CD4-positive, alpha-beta memory T cell (primary cell): ENCODE data around the gene FN3KRP. TPM values are rescaled to one million over a fixed set of nuclear protein-coding genes. Genes with fewer than 3 reads are reported as not detected.

Experiments
- CTCF ChIA-PET: fragments of 350-600 bp; sonication (Branson Sonifier 250); formaldehyde crosslinking; loops from one replicate; lab custom pipeline; 2021; ENCODE audit warnings: inconsistent platforms; ENCODE audit not compliant: partially characterized antibody; lab: Charles Lee
- POLR2A ChIA-PET: fragments of 350-600 bp; sonication (Branson Sonifier 250); formaldehyde crosslinking; loops from one replicate; lab custom pipeline; 2021; ENCODE audit not compliant: partially characterized antibody; lab: Charles Lee
- DNase-seq, 5 donors: peaks; one replicate each; pipeline versions ENCODE4 v3.0.0 to v3.0.0-alpha.2; 2020 to 2022; ENCODE audit warnings: mixed read lengths in 1 of 5
- H3K27ac ChIP-seq: one replicate; pipeline ENCODE4 v1.7.0; 2013; ENCODE audit warnings: low read depth, low read length
- H3K27me3 ChIP-seq: 2 replicates; pipeline ENCODE4 v1.7.0; 2013; ENCODE audit warnings: mild to moderate bottlenecking, low read length, moderate library complexity; ENCODE audit not compliant: insufficient read depth
- H3K36me3 ChIP-seq: 2 replicates; pipeline ENCODE4 v1.7.0; 2013; ENCODE audit warnings: mild to moderate bottlenecking, low read length, moderate library complexity; ENCODE audit not compliant: insufficient read depth
- H3K4me1 ChIP-seq: 2 replicates; pipeline ENCODE4 v1.7.0; 2013; ENCODE audit warnings: mild to moderate bottlenecking, low read length, moderate library complexity; ENCODE audit not compliant: insufficient read depth
- H3K4me3 ChIP-seq, 2 donors: one replicate each; pipeline ENCODE4 v1.7.0; 2013; ENCODE audit warnings: low read length in 2 of 2, mild to moderate bottlenecking in 1 of 2
- H3K9me3 ChIP-seq, 2 donors: one replicate each; pipeline ENCODE4 v1.7.0; 2013; ENCODE audit warnings: low read length in 2 of 2, control low read depth in 1 of 2; ENCODE audit not compliant: control insufficient read depth in 1 of 2
- H3K27ac Mint-ChIP-seq, 7 donors: one replicate each; pipeline ENCODE4 v1.8.0; 2020 to 2021; ENCODE audit warnings: mixed read lengths in 7 of 7, mild to moderate bottlenecking in 6 of 7, inconsistent platforms in 3 of 7, moderate library complexity in 3 of 7
- H3K27me3 Mint-ChIP-seq, 2 donors: one replicate each; pipeline ENCODE4 v1.8.0; 2020 to 2021; ENCODE audit warnings: mixed read lengths in 2 of 2
- H3K36me3 Mint-ChIP-seq, 2 donors: one replicate each; pipeline ENCODE4 v1.8.0; 2020 to 2021; ENCODE audit warnings: mixed read lengths in 2 of 2, inconsistent platforms in 1 of 2, mild to moderate bottlenecking in 1 of 2
- H3K4me1 Mint-ChIP-seq, 4 donors: one replicate each; pipeline ENCODE4 v1.8.0; 2020 to 2021; ENCODE audit warnings: mixed read lengths in 4 of 4, mild to moderate bottlenecking in 1 of 4
- H3K4me3 Mint-ChIP-seq, 8 donors: one replicate each; pipeline ENCODE4 v1.8.0; 2020 to 2021; ENCODE audit warnings: mixed read lengths in 8 of 8, mild to moderate bottlenecking in 7 of 8, moderate library complexity in 6 of 8, inconsistent platforms in 3 of 8
- H3K9me3 Mint-ChIP-seq, 8 donors: one replicate each; pipeline ENCODE4 v1.8.0; 2020 to 2021; ENCODE audit warnings: mixed read lengths in 8 of 8, mild to moderate bottlenecking in 5 of 8, inconsistent platforms in 3 of 8, moderate library complexity in 1 of 8
- intact Hi-C: fragments of 100-400 bp; cut with micrococcal nuclease; formaldehyde crosslinking; loops from one replicate; pipeline ENCODE4 v1.15.1; 2023
- polyA plus RNA-seq, 2 donors: library from polyadenylated mRNA; unstranded; fragments of 300-500 nt; fragmentation: Illumina TruSeq; gene quantifications; one replicate each; pipeline ENCODE4 v1.2.3, GENCODE V29; 2021
- total RNA-seq, 2 experiments: library from RNA; stranded (reverse); gene quantifications; one replicate each; pipeline ENCODE4 v1.2.3, GENCODE V29; 2021

Gene FN3KRP
- total RNA-seq, result 10 to 100 TPM; 36.6 to 37.6 TPM
- 10 to 100 TPM; 24.6 to 65.2 TPM for polyA plus RNA-seq

GRCh38 chr17:82716203-82717010, at the start of gene FN3KRP:
Gene FN3KRP, plus strand, starts transcription at chr17:82716706. Its CDS starts 50 bp downstream, at chr17:82716756.
- Histone ChIP-seq H3K36me3 (peaks cover 10% of the 10 kb centered on the region), H3K9me3 (no peaks in the 10 kb centered on the region), H3K27ac (peak within 1 kb of the TSS; percentile 66), H3K27me3 (no peaks in the 10 kb centered on the region), H3K4me1 (peaks cover 22% of the 10 kb centered on the region), H3K4me3 (peak within 1 kb of the TSS; percentile 44 to 74)
- H3K27ac Mint-ChIP-seq, result peak within 1 kb of the TSS; percentile 83 to 98 (median 95)
- peaks cover 10 to 23% of the 10 kb centered on the region in 2 donors for H3K36me3 Mint-ChIP-seq
- H3K4me3 Mint-ChIP-seq, result peak within 1 kb of the TSS; percentile 92 to 98 (median 96)
- H3K27me3 Mint-ChIP-seq, result peaks cover 0 to 1% of the 10 kb centered on the region in 2 donors
- H3K4me1 Mint-ChIP-seq, result peaks cover 11 to 33% (median 22%) of the 10 kb centered on the region in 4 donors
- no peaks in the 10 kb centered on the region for H3K9me3 Mint-ChIP-seq
- CTCF ChIA-PET, result no interaction called here
- intact Hi-C loops, result loop anchor here (1.0 kb wide), 2 partner anchors 18 to 36 kb away; partner anchors contain the start of genes RAB40B and TBCD
- DNase-seq, result peak; percentile 84 to 89 (median 87)
- POLR2A ChIA-PET, result interaction anchor here (0.7 to 1.6 kb wide), 5 partner anchors 17 to 148 kb away, joined by 3 to 5 read pairs (median 4); partner anchors contain the start of gene RAB40B

GRCh38 chr17:82666931-82667667, 49.4 kb upstream of the FN3KRP start:
- DNase-seq, result no peak
- H3K9me3 Mint-ChIP-seq, result no peaks in the 10 kb centered on the region
- H3K27me3 Mint-ChIP-seq, result no peaks in the 10 kb centered on the region
- no peak overlapping the region for H3K4me3 ChIP-seq
- POLR2A ChIA-PET, result no interaction called here
- H3K27ac ChIP-seq, result no peak overlapping the region
- no peak overlapping the region for H3K4me3 Mint-ChIP-seq
- H3K36me3 Mint-ChIP-seq, result peaks cover 0 to 2% of the 10 kb centered on the region in 2 donors
- H3K4me1 Mint-ChIP-seq, result peaks cover 5 to 8% (median 6%) of the 10 kb centered on the region in 4 donors
- no peaks in the 10 kb centered on the region for H3K9me3 ChIP-seq
- H3K4me1 ChIP-seq, result no peaks in the 10 kb centered on the region
- CTCF ChIA-PET, result interaction anchor here (1.1 kb wide), 1 partner anchor 101 kb away, joined by 4 read pairs; no protein-coding TSS in a partner anchor
- no peak overlapping the region for H3K27ac Mint-ChIP-seq
- no peaks in the 10 kb centered on the region for H3K27me3 ChIP-seq
- no peaks in the 10 kb centered on the region for H3K36me3 ChIP-seq
- intact Hi-C loops, result no loop called here

GRCh38 chr17:82667668-82668000, 48.9 kb upstream of the FN3KRP start:
- H3K9me3 ChIP-seq, result no peaks in the 10 kb centered on the region
- ChIA-PET POLR2A (no interaction called here), CTCF (interaction anchor here (1.1 to 1.6 kb wide), 2 partner anchors 100 to 108 kb away, joined by 4 to 5 read pairs; no protein-coding TSS in a partner anchor)
- Mint-ChIP-seq H3K36me3 (peaks cover 0 to 2% of the 10 kb centered on the region in 2 donors), H3K27ac (no peak overlapping the region), H3K27me3 (no peaks in the 10 kb centered on the region), H3K4me3 (no peak overlapping the region), H3K9me3 (no peaks in the 10 kb centered on the region), H3K4me1 (peaks cover 5 to 9% (median 6%) of the 10 kb centered on the region in 4 donors)
- no peak overlapping the region for H3K27ac ChIP-seq
- no peaks in the 10 kb centered on the region for H3K27me3 ChIP-seq
- DNase-seq, result no peak
- no peaks in the 10 kb centered on the region for H3K4me1 ChIP-seq
- H3K36me3 ChIP-seq, result no peaks in the 10 kb centered on the region
- no peak overlapping the region for H3K4me3 ChIP-seq
- intact Hi-C loops, result no loop called here

- no peak overlapping the region for H3K4me3 ChIP-seq
- H3K36me3 ChIP-seq, result no peaks in the 10 kb centered on the region
- H3K4me1 ChIP-seq, result no peaks in the 10 kb centered on the region
- Mint-ChIP-seq H3K4me3 (peak overlapping the region in 1 of 8 donors; percentile 51), H3K27ac (peak overlapping the region in 1 of 7 donors; percentile 48), H3K27me3 (no peaks in the 10 kb centered on the region), H3K9me3 (no peaks in the 10 kb centered on the region), H3K36me3 (peaks cover 0 to 2% of the 10 kb centered on the region in 2 donors), H3K4me1 (peaks cover 5 to 9% (median 6%) of the 10 kb centered on the region in 4 donors)
- H3K27me3 ChIP-seq, result no peaks in the 10 kb centered on the region
- intact Hi-C loops, result loop anchor here (2.0 kb wide), 1 partner anchor 107 kb away; no protein-coding TSS in a partner anchor
- H3K9me3 ChIP-seq, result no peaks in the 10 kb centered on the region
- H3K27ac ChIP-seq, result no peak overlapping the region
- POLR2A ChIA-PET, result no interaction called here
- CTCF ChIA-PET, result interaction anchor here (1.1 to 1.6 kb wide), 2 partner anchors 100 to 107 kb away, joined by 4 to 5 read pairs; no protein-coding TSS in a partner anchor
- no peak for DNase-seq
Measured at GRCh38 chr17:82668024-82668630, 48.4 kb upstream of the FN3KRP start.

- Mint-ChIP-seq H3K4me3 (peak overlapping the region in 1 of 8 donors; percentile 51), H3K4me1 (peaks cover 5 to 9% (median 6%) of the 10 kb centered on the region in 4 donors), H3K27ac (peak overlapping the region in 1 of 7 donors; percentile 48), H3K9me3 (no peaks in the 10 kb centered on the region), H3K27me3 (no peaks in the 10 kb centered on the region), H3K36me3 (peaks cover 0 to 2% of the 10 kb centered on the region in 2 donors)
- no peaks in the 10 kb centered on the region for H3K9me3 ChIP-seq
- no peak overlapping the region for H3K27ac ChIP-seq
- no peaks in the 10 kb centered on the region for H3K27me3 ChIP-seq
- DNase-seq, result no peak
- no peak overlapping the region for H3K4me3 ChIP-seq
- no peaks in the 10 kb centered on the region for H3K36me3 ChIP-seq
- no peaks in the 10 kb centered on the region for H3K4me1 ChIP-seq
- CTCF ChIA-PET, result interaction anchor here (1.1 to 1.6 kb wide), 2 partner anchors 99 to 107 kb away, joined by 4 to 5 read pairs; no protein-coding TSS in a partner anchor
- POLR2A ChIA-PET, result no interaction called here
- intact Hi-C loops, result loop anchor here (2.0 kb wide), 1 partner anchor 106 kb away; no protein-coding TSS in a partner anchor
Measured at GRCh38 chr17:82668631-82669099, 47.8 kb upstream of the FN3KRP start.

- peaks cover 2 to 4% of the 10 kb centered on the region in 2 donors for H3K36me3 Mint-ChIP-seq
- H3K4me3 Mint-ChIP-seq, result no peak overlapping the region
- ChIA-PET POLR2A (no interaction called here), CTCF (no interaction called here)
- no peak overlapping the region for H3K27ac ChIP-seq
- intact Hi-C loops, result no loop called here
- no peaks in the 10 kb centered on the region for H3K36me3 ChIP-seq
- H3K4me3 ChIP-seq, result no peak overlapping the region
- DNase-seq, result no peak
- no peaks in the 10 kb centered on the region for H3K4me1 ChIP-seq
- no peaks in the 10 kb centered on the region for H3K27me3 ChIP-seq
- peak overlapping the region in 3 of 7 donors; percentile 5 to 19 (median 11) for H3K27ac Mint-ChIP-seq
- H3K27me3 Mint-ChIP-seq, result no peaks in the 10 kb centered on the region
- H3K4me1 Mint-ChIP-seq, result peaks cover 5 to 9% (median 6%) of the 10 kb centered on the region in 4 donors
- no peaks in the 10 kb centered on the region for H3K9me3 Mint-ChIP-seq
- H3K9me3 ChIP-seq, result no peaks in the 10 kb centered on the region
Measured at GRCh38 chr17:82670661-82671450, 45.6 kb upstream of the FN3KRP start.
